GM12878 (cell line): ENCODE measurements around the gene NINJ1. TPM values are rescaled to one million over a fixed set of nuclear protein-coding genes. Genes with fewer than 3 reads are reported as not detected.

Experiments used
- ATAC-seq: fragments of 200-7000 bp; cut with Tn5 transposase; 3 replicates; pipeline ENCODE4 v1.9.1; 2020; ENCODE audit warnings: mild to moderate bottlenecking, moderate library complexity
- BruUV-seq: library from RNA; stranded (reverse); fragments of 400-500 nt; replicated peaks from 2 replicates; lab custom pipeline; 2021; lab: Mats Ljungman, UMichigan
- CTCF ChIA-PET: fragments of 300-600 bp; sonication (Branson Sonifier 250); formaldehyde crosslinking; extraction: SDS; loops from one replicate; lab custom pipeline; 2021; ENCODE audit warnings: inconsistent platforms; lab: Yijun Ruan, JAX
- POLR2A ChIA-PET: fragments of 350-600 bp; formaldehyde crosslinking; extraction: SDS; loops from one replicate; lab custom pipeline; 2021; ENCODE audit warnings: inconsistent platforms; lab: Charles Lee
- RAD21 ChIA-PET: fragments of 300-600 bp; sonication (Branson Sonifier 250); formaldehyde crosslinking; loops from one replicate; lab custom pipeline; 2023; ENCODE audit warnings: antibody characterized with exemption; ENCODE audit not compliant: unreplicated experiment; lab: Charles Lee
- SMC1A ChIA-PET: fragments of 300-600 bp; sonication (Branson Sonifier 250); formaldehyde crosslinking; loops from one replicate; lab custom pipeline; 2023; ENCODE audit not compliant: unreplicated experiment, uncharacterized antibody; lab: Charles Lee
- DNase-seq: peaks from one replicate; pipeline ENCODE4 v3.0.0-alpha.2; 2011; ENCODE audit warnings: low read depth, low spot score
- FAIRE-seq: peaks from 3 replicates; lab custom pipeline; 2011; peaks lifted over from hg19 to GRCh38; lab: Jason Lieb, UNC
- H2AFZ ChIP-seq: 2 replicates; pipeline ENCODE4 v1.6.0; 2011; ENCODE audit warnings: low read depth, low read length, control low read depth; ENCODE audit not compliant: control insufficient read depth
- H3K27ac ChIP-seq: 2 replicates; pipeline ENCODE4 v1.5.1; 2011; ENCODE audit warnings: control low read depth; ENCODE audit not compliant: control insufficient read depth, insufficient read depth
- H3K27me3 ChIP-seq, 2 experiments: replicated peaks in 1 of 2; 2 replicates each; pipeline versions ENCODE4 v1.6.0 to v1.6.1; 2011; ENCODE audit warnings: low read length in 1 of 2; ENCODE audit not compliant: control insufficient read depth in 2 of 2, insufficient read depth in 2 of 2
- H3K36me3 ChIP-seq, 2 experiments: 2 replicates each; pipeline ENCODE4 v1.5.1; 2011; ENCODE audit warnings: low read length in 1 of 2; ENCODE audit not compliant: control insufficient read depth in 2 of 2, insufficient read depth in 2 of 2
- H3K4me1 ChIP-seq: 2 replicates; pipeline ENCODE4 v1.6.1; 2011; ENCODE audit warnings: mild to moderate bottlenecking, low read length, moderate library complexity, mixed read lengths; ENCODE audit not compliant: control insufficient read depth, insufficient read depth
- H3K4me2 ChIP-seq: 2 replicates; pipeline ENCODE4 v1.6.0; 2011; ENCODE audit warnings: control low read depth; ENCODE audit not compliant: control insufficient read depth, insufficient read depth
- H3K4me3 ChIP-seq: fragments of 200-600 bp; sonication (generic); 2 replicates; pipeline ENCODE4 v1.5.1; 2016
- H3K79me2 ChIP-seq: 2 replicates; pipeline ENCODE4 v1.6.0; 2011; ENCODE audit warnings: low read length; ENCODE audit not compliant: control insufficient read depth, insufficient read depth
- H3K9ac ChIP-seq: 2 replicates; pipeline ENCODE4 v1.8.0; 2011; ENCODE audit warnings: low read length, control low read depth, mixed read lengths; ENCODE audit not compliant: control insufficient read depth, insufficient read depth
- H3K9me3 ChIP-seq: replicated peaks from 3 replicates; pipeline ENCODE4 v1.5.1; 2011; ENCODE audit warnings: mild to moderate bottlenecking, low read length; ENCODE audit not compliant: control insufficient read depth, insufficient read depth
- H4K20me1 ChIP-seq: 2 replicates; pipeline ENCODE4 v1.6.0; 2011; ENCODE audit not compliant: control insufficient read depth, insufficient read depth
- BMI1 ChIP-seq: fragments of 450-650 bp; IDR thresholded peaks from 2 replicates; pipeline ENCODE4 v1.6.1; 2016; ENCODE audit warnings: mild to moderate bottlenecking, moderate library complexity, borderline replicate concordance
- EGR1 ChIP-seq, 2 experiments: IDR thresholded peaks; 1 replicate in 1 of 2; 2 replicates in 1 of 2; pipeline ENCODE4 v1.6.1; 2011 to 2012; ENCODE audit warnings: low read depth in 2 of 2, low read length in 2 of 2, borderline replicate concordance in 1 of 2, mild to moderate bottlenecking in 1 of 2, moderate library complexity in 1 of 2
- GATAD2B ChIP-seq: fragments of 450-650 bp; conservative IDR thresholded peaks from 2 replicates; pipeline ENCODE4 v1.6.1; 2017; ENCODE audit warnings: low read depth, mild to moderate bottlenecking, moderate library complexity
- NFXL1 ChIP-seq: fragments of 450-650 bp; IDR thresholded peaks from 2 replicates; pipeline ENCODE4 v1.6.1; 2017; ENCODE audit warnings: antibody characterized with exemption, mild to moderate bottlenecking, borderline replicate concordance
- NFYB ChIP-seq: IDR thresholded peaks from 2 replicates; pipeline ENCODE4 v1.6.1; 2011; ENCODE audit warnings: low read depth, mild to moderate bottlenecking, low read length, improper control_type of control experiment, moderate library complexity; ENCODE audit not compliant: insufficient read depth
- PBX3 ChIP-seq: IDR thresholded peaks from 2 replicates; pipeline ENCODE4 v1.6.1; 2011; ENCODE audit warnings: mild to moderate bottlenecking, low read depth, low read length, moderate library complexity; ENCODE audit not compliant: insufficient replicate concordance
- PRDM15 ChIP-seq: fragments of 450-650 bp; formaldehyde crosslinking; IDR thresholded peaks from 2 replicates; pipeline ENCODE4 v1.4.0; 2020; ENCODE audit warnings: mild to moderate bottlenecking, moderate library complexity
- RB1 ChIP-seq: fragments of 450-650 bp; formaldehyde crosslinking; IDR thresholded peaks from 2 replicates; pipeline ENCODE4 v1.6.1; 2017; ENCODE audit warnings: mild to moderate bottlenecking, borderline replicate concordance
- TBL1XR1 ChIP-seq: IDR thresholded peaks from 2 replicates; pipeline ENCODE4 v1.6.1; 2012; ENCODE audit warnings: low read depth, low read length, improper control_type of control experiment
- TCF3 ChIP-seq: IDR thresholded peaks from 2 replicates; pipeline ENCODE4 v1.6.1; 2012; ENCODE audit warnings: low read depth, mild to moderate bottlenecking, low read length, borderline replicate concordance; ENCODE audit not compliant: insufficient read depth
- ZNF24 ChIP-seq: fragments of 450-650 bp; IDR thresholded peaks from 2 replicates; pipeline ENCODE4 v1.6.1; 2017; ENCODE audit warnings: antibody characterized with exemption, mild to moderate bottlenecking
- ZSCAN29 ChIP-seq: fragments of 450-650 bp; IDR thresholded peaks from 2 replicates; pipeline ENCODE4 v1.6.1; 2017; ENCODE audit warnings: mild to moderate bottlenecking, moderate library complexity
- WGBS: methylation state at CpG from one replicate; pipeline ENCODE4 v1.1.6; 2016; ENCODE audit warnings: low lambda C conversion rate; ENCODE audit not compliant: insufficient replicate concordance, insufficient coverage; ENCODE audit errors: missing lambda C conversion rate; 5-methylcytosine and 5-hydroxymethylcytosine counted together
- in situ Hi-C: fragments of 300-500 bp; cut with MboI; formaldehyde crosslinking; loops from 9 replicates; pipeline ENCODE4 v1.14.3; 2018; ENCODE audit warnings: mixed read lengths
- intact Hi-C: fragments of 100-400 bp; cut with micrococcal nuclease; formaldehyde crosslinking; loops from one replicate; pipeline ENCODE4 v1.14.2; 2022; ENCODE audit not compliant: unreplicated experiment
- polyA plus RNA-seq, 11 experiments: library from polyadenylated mRNA; depleted of rRNA in 4 of 11; unstranded in 6 of 11; stranded (reverse) in 5 of 11; fragments of >200 nt; fragmentation: Nextera tagmentation in 4 of 11; fragmentation: Illumina TruSeq in 1 of 11; extraction: Ambion mirVana in 4 of 11; extraction: Trizol in 1 of 11; gene quantifications; 1 replicate in 1 of 11; 2 replicates in 10 of 11; pipeline versions ENCODE4 v1.2.1 to v1.2.3, GENCODE V29; 2011 to 2016; ENCODE audit warnings: inconsistent platforms in 2 of 11, missing spikeins in 2 of 11, low read depth in 1 of 11
- total RNA-seq, 4 experiments: library from RNA; depleted of rRNA in 3 of 4; stranded (reverse); fragments of >200 nt in 3 of 4; fragmentation: Illumina TruSeq in 1 of 4; extraction: Trizol in 1 of 4; gene quantifications; 2 replicates each; pipeline versions ENCODE4 v1.2.1 to v1.2.3, GENCODE V29; 2013 to 2021

The NINJ1 gene
- total and polyA plus RNA-seq, 10 of the 15 experiments (the other 5 are each of a cell fraction or from before 2014, with no cell fraction given): 0.64 to 33.5 (median 17.1) TPM

- no peaks in the 10 kb centered on the region for H3K4me1 ChIP-seq
- H3K9me3 ChIP-seq: no peaks in the 10 kb centered on the region; the same call in 2 of the 3 replicates
- H4K20me1 ChIP-seq: no peaks in the 10 kb centered on the region
- intact Hi-C loops: no loop called here
- BruUV-seq: no TSS peak
- no peak overlapping the region for H3K9ac ChIP-seq
- H3K27ac ChIP-seq: no peak overlapping the region
- no peak overlapping the region for H2AFZ ChIP-seq
- POLR2A ChIA-PET: interaction anchor here (0.5 to 0.6 kb wide), 2 partner anchors 46 to 123 kb away, joined by 3 to 6 read pairs; no protein-coding TSS in a partner anchor
- FAIRE-seq (no peak), ATAC-seq (no peak)
- no peaks in the 10 kb centered on the region for H3K79me2 ChIP-seq
- TF ChIP-seq PBX3 (no peak), PRDM15 (no peak), BMI1 (no peak), NFYB (no peak), NFXL1 (no peak), ZSCAN29 (no peak), RB1 (no peak), TBL1XR1 (no peak), GATAD2B (no peak), EGR1 (IDR thresholded peaks at IDR 0.05; ENCODE audit: borderline replicate concordance in 1 of 2, low read depth in 2 of 2, low read length in 2 of 2) (no peak), ZNF24 (no peak), TCF3 (no peak)
- TF ChIP-seq, all 136 proteins: peak for 0
- H3K36me3 ChIP-seq: peaks cover 10% of the 10 kb centered on the region in 2 experiments; a peak in 3 of 4 replicates
- ChIA-PET SMC1A (interaction anchor here (0.5 to 0.6 kb wide), 2 partner anchors 107 to 1267 kb away, joined by 3 read pairs; no protein-coding TSS in a partner anchor), RAD21 (no interaction called here), CTCF (no interaction called here)
- H3K4me2 ChIP-seq: no peak overlapping the region
- DNase-seq: no peak
- 96% methylated on average over 13 of the region's 13 CpGs for WGBS
- in situ Hi-C loops: no loop called here
- no peak overlapping the region for H3K4me3 ChIP-seq
- H3K27me3 ChIP-seq: no peaks in the 10 kb centered on the region
These were observed 54.7 kb downstream of the NINJ1 start for GRCh38 chr9:93079371-93079770.
